K562 (cell line): ENCODE results near the gene MAST4. TPM values are rescaled to one million over a fixed set of nuclear protein-coding genes. Genes with fewer than 3 reads are reported as not detected.

Experiments used
- ATAC-seq: fragments of 200-7000 bp; cut with Tn5 transposase; 3 replicates; pipeline ENCODE4 v1.9.1; 2020; ENCODE audit warnings: moderate library complexity
- BruUV-seq: library from RNA; stranded (reverse); fragments of 400-500 nt; replicated peaks from 2 replicates; lab custom pipeline; 2021; lab: Mats Ljungman, UMichigan
- CTCF ChIA-PET: fragments of 300-600 bp; formaldehyde crosslinking; extraction: SDS; loops from one replicate; lab custom pipeline; 2021; ENCODE audit warnings: low intra/inter-chr PET ratio; lab: Yijun Ruan, JAX
- POLR2A ChIA-PET: fragments of 300-600, 350-650 bp; sonication (Branson Sonifier 250); formaldehyde crosslinking; extraction: SDS; loops from one replicate; lab custom pipeline; 2021; ENCODE audit warnings: antibody characterized with exemption, inconsistent platforms; lab: Yijun Ruan, JAX
- DNase-seq, 4 experiments: peaks; one replicate each; pipeline versions ENCODE4 v3.0.0 to v3.0.0-alpha.2; 2011 to 2018; ENCODE audit warnings: low spot score in 3 of 4, mixed read lengths in 3 of 4; ENCODE audit errors: extremely low read depth in 1 of 4
- FAIRE-seq: peaks from 2 replicates; lab custom pipeline; 2011; peaks lifted over from hg19 to GRCh38; lab: Jason Lieb, UNC
- H2AFZ ChIP-seq: 2 replicates; pipeline ENCODE4 v1.6.0; 2011; ENCODE audit warnings: low read depth, low read length, control low read depth, inconsistent platforms
- H3K27ac ChIP-seq: fragments of 200-600 bp; 3 replicates; pipeline ENCODE4 v1.8.0; 2011; ENCODE audit warnings: low read depth, mild to moderate bottlenecking, control low read depth, inconsistent platforms, low read length, moderate library complexity, mixed read lengths; ENCODE audit errors: extremely low read depth
- H3K27me3 ChIP-seq, 2 experiments: fragments of 300-600 bp in 1 of 2; 2 replicates in 1 of 2; 3 replicates in 1 of 2; pipeline versions ENCODE4 v1.6.0 to v1.8.0; 2011; ENCODE audit warnings: inconsistent platforms in 2 of 2, low read length in 2 of 2, mild to moderate bottlenecking in 1 of 2, mixed read lengths in 1 of 2, moderate library complexity in 1 of 2; ENCODE audit not compliant: control insufficient read depth in 2 of 2, insufficient read depth in 2 of 2
- H3K36me3 ChIP-seq: fragments of 300-600 bp; 3 replicates; pipeline ENCODE4 v1.8.0; 2011; ENCODE audit warnings: mild to moderate bottlenecking, low read length, inconsistent platforms; ENCODE audit not compliant: control insufficient read depth, insufficient read depth
- H3K4me1 ChIP-seq, 2 experiments: fragments of 200-600 bp in 1 of 2; replicated peaks in 1 of 2; 2 replicates in 1 of 2; 3 replicates in 1 of 2; pipeline versions ENCODE4 v1.5.1 to v1.8.0; 2011; ENCODE audit warnings: inconsistent platforms in 2 of 2, low read length in 2 of 2, mild to moderate bottlenecking in 1 of 2, mixed read lengths in 1 of 2, moderate library complexity in 1 of 2; ENCODE audit not compliant: control insufficient read depth in 2 of 2, insufficient read depth in 2 of 2
- H3K4me2 ChIP-seq: 2 replicates; pipeline ENCODE4 v1.6.1; 2011; ENCODE audit warnings: low read length, control low read depth, inconsistent platforms, mixed read lengths; ENCODE audit not compliant: insufficient read depth
- H3K4me3 ChIP-seq: fragments of 200-600 bp; sonication (generic), shearing (Covaris generic); 2 replicates; pipeline ENCODE4 v1.5.1; 2016; ENCODE audit warnings: control low read depth, inconsistent platforms
- H3K79me2 ChIP-seq: fragments of 200-600 bp; 3 replicates; pipeline ENCODE4 v1.8.0; 2011; ENCODE audit warnings: low read length, inconsistent platforms; ENCODE audit not compliant: control insufficient read depth, insufficient read depth
- H3K9ac ChIP-seq, 2 experiments: 2 replicates each; pipeline versions ENCODE4 v1.6.0 to v1.6.1; 2011; ENCODE audit warnings: low read depth in 2 of 2, low read length in 2 of 2, control low read depth in 1 of 2, inconsistent platforms in 1 of 2, mild to moderate bottlenecking in 1 of 2, mixed read lengths in 1 of 2; ENCODE audit not compliant: insufficient read depth in 1 of 2
- H3K9me1 ChIP-seq: one replicate; pipeline ENCODE4 v1.6.0; 2011; ENCODE audit warnings: inconsistent platforms, mild to moderate bottlenecking, low read length, moderate library complexity; ENCODE audit not compliant: control insufficient read depth, insufficient read depth
- H3K9me3 ChIP-seq: replicated peaks from 2 replicates; pipeline ENCODE4 v1.5.1; 2011; ENCODE audit warnings: low read depth, low read length, inconsistent platforms; ENCODE audit not compliant: control insufficient read depth, insufficient read depth
- H4K20me1 ChIP-seq: replicated peaks from 2 replicates; pipeline ENCODE4 v1.6.1; 2011; ENCODE audit warnings: low read length, inconsistent platforms, mixed read lengths; ENCODE audit not compliant: control insufficient read depth, insufficient read depth
- ATF6 ChIP-seq: sonication (generic); formaldehyde crosslinking; IDR thresholded peaks from 2 replicates; pipeline ENCODE4 v1.4.0; 2020; ENCODE audit warnings: mild to moderate bottlenecking, missing genetic modification reagents
- CREM ChIP-seq: IDR thresholded peaks from 2 replicates; pipeline ENCODE4 v1.6.1; 2014; ENCODE audit warnings: antibody characterized with exemption, low read depth
- ETV1 ChIP-seq: fragments of 450-650 bp; conservative IDR thresholded peaks from 2 replicates; pipeline ENCODE4 v1.6.1; 2016; ENCODE audit warnings: missing genetic modification characterization, control low read depth, low read depth, missing compliant biosample characterization
- HNRNPL ChIP-seq: fragments of 200-400 bp; formaldehyde crosslinking; IDR thresholded peaks from 2 replicates; pipeline ENCODE4 v1.6.1; 2017; ENCODE audit warnings: low read depth, mild to moderate bottlenecking, low read length
- ILF3 ChIP-seq: fragments of 450-650 bp; IDR thresholded peaks from 2 replicates; pipeline ENCODE4 v1.6.1; 2018; ENCODE audit warnings: antibody characterized with exemption, mild to moderate bottlenecking, moderate library complexity, borderline replicate concordance
- MAFG ChIP-seq: fragments of 450-650 bp; conservative IDR thresholded peaks from 2 replicates; pipeline ENCODE4 v1.6.1; 2016; ENCODE audit warnings: missing genetic modification characterization, missing compliant biosample characterization
- NFE2 ChIP-seq: IDR thresholded peaks from 2 replicates; pipeline ENCODE4 v1.6.1; 2014; ENCODE audit warnings: antibody characterized with exemption, low read depth
- NFE2L1 ChIP-seq: fragments of 450-650 bp; IDR thresholded peaks from 2 replicates; pipeline ENCODE4 v1.6.1; 2016; ENCODE audit warnings: missing genetic modification characterization, low read depth, mild to moderate bottlenecking, missing compliant biosample characterization, moderate library complexity, borderline replicate concordance
- NR1H2 ChIP-seq: sonication (generic); formaldehyde crosslinking; IDR thresholded peaks from 2 replicates; pipeline ENCODE4 v1.4.0; 2020; ENCODE audit warnings: mild to moderate bottlenecking, missing genetic modification reagents
- SMARCA4 ChIP-seq: fragments of 450-650 bp; IDR thresholded peaks from 2 replicates; pipeline ENCODE4 v1.6.1; 2016
- SRF ChIP-seq, 2 experiments: fragments of 250-450, 450-650 bp in 1 of 2; sonication (Bioruptor Pico) in 1 of 2; sonication (generic) in 1 of 2; formaldehyde crosslinking; IDR thresholded peaks; 2 replicates each; pipeline versions ENCODE4 v1.5.0 to v1.5.1; 2020 to 2022; ENCODE audit warnings: mild to moderate bottlenecking in 1 of 2, missing genetic modification reagents in 1 of 2
- TRIM25 ChIP-seq: fragments of 450-650 bp; IDR thresholded peaks from 2 replicates; pipeline ENCODE4 v1.7.0; 2016; ENCODE audit warnings: borderline replicate concordance
- ZNF121 ChIP-seq: sonication (generic); formaldehyde crosslinking; conservative IDR thresholded peaks from 2 replicates; pipeline ENCODE4 v1.8.0; 2022; ENCODE audit warnings: missing genetic modification reagents
- ZNF316 ChIP-seq: fragments of 450-650 bp; IDR thresholded peaks from 2 replicates; pipeline ENCODE4 v1.6.1; 2016
- ZNF75A ChIP-seq: fragments of 450-650 bp; formaldehyde crosslinking; IDR thresholded peaks from 2 replicates; pipeline ENCODE4 v1.4.0; 2020; ENCODE audit warnings: mild to moderate bottlenecking
- WGBS: fragments of 100-300 bp; shearing (Covaris generic); methylation state at CpG from one replicate; pipeline ENCODE4 v1.1.6; 2016; ENCODE audit warnings: low coverage, mixed read lengths; ENCODE audit not compliant: insufficient coverage; ENCODE audit errors: missing lambda C conversion rate; 5-methylcytosine and 5-hydroxymethylcytosine counted together
- in situ Hi-C: fragments of 300-500 bp; cut with MboI; formaldehyde crosslinking; loops from 4 replicates; pipeline ENCODE4 v1.15.0; 2018; ENCODE audit warnings: inconsistent platforms, mixed read lengths
- intact Hi-C: fragments of 100-400 bp; cut with micrococcal nuclease; formaldehyde crosslinking; loops from 2 replicates; pipeline ENCODE4 v1.14.2; 2022
- polyA plus RNA-seq, 8 experiments: library from polyadenylated mRNA; depleted of rRNA in 4 of 8; stranded (reverse) in 5 of 8; unstranded in 3 of 8; fragments of >200 nt; fragmentation: Nextera tagmentation in 2 of 8; fragmentation: Illumina TruSeq in 1 of 8; extraction: Ambion mirVana in 2 of 8; extraction: Trizol in 1 of 8; gene quantifications; 2 replicates each; pipeline versions ENCODE4 v1.2.1 to v1.2.3, GENCODE V29; 2011 to 2014; ENCODE audit warnings: inconsistent platforms in 1 of 8, missing spikeins in 1 of 8
- total RNA-seq, 7 experiments: library from RNA; depleted of rRNA in 6 of 7; stranded (reverse); fragments of >200 nt in 6 of 7; fragmentation: Illumina TruSeq in 2 of 7; extraction: Trizol in 2 of 7; gene quantifications; 2 replicates each; pipeline versions ENCODE4 v1.2.1 to v1.2.3, GENCODE V29; 2011 to 2021; ENCODE audit warnings: low replicate concordance in 1 of 7

The MAST4 gene
- total and polyA plus RNA-seq, 9 of the 15 experiments (the other 6 are each of a cell fraction or from before 2014, with no cell fraction given), result 0.88 to 10.1 (median 5.2) TPM

- intact Hi-C loops, result no loop called here
- peak; percentile 11 for FAIRE-seq
- ChIA-PET POLR2A (no interaction called here), CTCF (no interaction called here)
- peaks cover 2 to 5% of the 10 kb centered on the region in 2 experiments; a peak in 1 of 5 replicates for H3K27me3 ChIP-seq
- no peaks in the 10 kb centered on the region for H4K20me1 ChIP-seq
- no peaks in the 10 kb centered on the region for H3K36me3 ChIP-seq
- no peaks in the 10 kb centered on the region for H3K9me1 ChIP-seq
- in situ Hi-C loops, result no loop called here
- DNase-seq, result peak in 1 of 4 experiments; percentile 5
- no TSS peak for BruUV-seq
- H3K4me3 ChIP-seq, result no peak overlapping the region
- H2AFZ ChIP-seq, result no peak overlapping the region
- TF ChIP-seq MAFG (tag) (peak; percentile 32; the same call in 1 of the 2 replicates), SRF (CRISPR knock-in tag; IDR thresholded peaks at IDR 0.05) (no peak), NFE2L1 (tag) (peak; percentile 20; the same call in 1 of the 2 replicates), CREM (no peak), NR1H2 (CRISPR knock-in tag) (no peak), ETV1 (tag) (no peak), ZNF316 (peak; percentile 33), NFE2 (peak; percentile 48; the same call in 1 of the 2 replicates), ILF3 (no peak), TRIM25 (no peak), ATF6 (CRISPR knock-in tag) (no peak), HNRNPL (no peak), SMARCA4 (no peak), ZNF121 (CRISPR knock-in tag) (no peak), ZNF75A (CRISPR knock-in tag) (no peak)
- no peak overlapping the region for H3K27ac ChIP-seq
- H3K4me2 ChIP-seq, result no peak overlapping the region
- ATAC-seq, result no peak
- H3K9ac ChIP-seq, result no peak overlapping the region
- H3K9me3 ChIP-seq, result no peaks in the 10 kb centered on the region
- no peaks in the 10 kb centered on the region for H3K4me1 ChIP-seq
- H3K79me2 ChIP-seq, result no peaks in the 10 kb centered on the region
- 2% methylated on average over 3 of the region's 3 CpGs for whole genome bisulfite sequencing
Measured at GRCh38 chr5:66882606-66883227, 286.5 kb downstream of the MAST4 start.
